HG02678 (cell line): ENCODE measurements around the gene VPS13D.

Experiments
- ATAC-seq: cut with Tn5 transposase; IDR thresholded peaks from one replicate; pipeline ENCODE4 v1.9.1; 2021; ENCODE audit warnings: mild to moderate bottlenecking, moderate library complexity; ENCODE audit not compliant: unreplicated experiment

VPS13D gene

GRCh38 chr1:12333036-12333785 is 103.4 kb downstream of the VPS13D start:
- ATAC-seq: no peak

- no peak for ATAC-seq
Observed at GRCh38 chr1:12335815-12336214, 106.0 kb downstream of the VPS13D start.

- ATAC-seq: no peak
Observed at GRCh38 chr1:12336413-12336812, 106.6 kb downstream of the VPS13D start.

- no peak for ATAC-seq
Observed at GRCh38 chr1:12338017-12338416, 108.2 kb downstream of the VPS13D start.

DNA sequence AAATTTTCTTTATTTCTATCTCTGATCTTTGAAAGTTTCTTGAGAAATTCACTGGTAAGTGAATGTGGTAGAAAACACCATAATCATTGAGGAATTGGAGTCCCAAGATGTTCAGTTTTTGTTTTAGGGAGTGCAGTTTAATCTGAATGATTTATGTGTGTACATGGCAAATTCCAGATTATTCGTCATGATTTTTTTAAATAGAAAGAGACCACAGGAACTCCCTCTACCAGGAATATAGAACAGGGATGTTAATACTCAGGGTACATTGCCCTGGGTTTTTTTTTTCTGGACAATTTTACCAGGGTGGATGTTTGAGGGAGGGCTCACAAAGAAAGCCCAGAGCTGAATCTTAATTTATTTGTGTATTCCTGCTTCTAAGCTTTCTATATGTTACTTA is 109.0 kb downstream of the VPS13D start:
- no peak for ATAC-seq

GRCh38 chr1:12339396-12339795 is 109.6 kb downstream of the VPS13D start:
- no peak for ATAC-seq

DNA sequence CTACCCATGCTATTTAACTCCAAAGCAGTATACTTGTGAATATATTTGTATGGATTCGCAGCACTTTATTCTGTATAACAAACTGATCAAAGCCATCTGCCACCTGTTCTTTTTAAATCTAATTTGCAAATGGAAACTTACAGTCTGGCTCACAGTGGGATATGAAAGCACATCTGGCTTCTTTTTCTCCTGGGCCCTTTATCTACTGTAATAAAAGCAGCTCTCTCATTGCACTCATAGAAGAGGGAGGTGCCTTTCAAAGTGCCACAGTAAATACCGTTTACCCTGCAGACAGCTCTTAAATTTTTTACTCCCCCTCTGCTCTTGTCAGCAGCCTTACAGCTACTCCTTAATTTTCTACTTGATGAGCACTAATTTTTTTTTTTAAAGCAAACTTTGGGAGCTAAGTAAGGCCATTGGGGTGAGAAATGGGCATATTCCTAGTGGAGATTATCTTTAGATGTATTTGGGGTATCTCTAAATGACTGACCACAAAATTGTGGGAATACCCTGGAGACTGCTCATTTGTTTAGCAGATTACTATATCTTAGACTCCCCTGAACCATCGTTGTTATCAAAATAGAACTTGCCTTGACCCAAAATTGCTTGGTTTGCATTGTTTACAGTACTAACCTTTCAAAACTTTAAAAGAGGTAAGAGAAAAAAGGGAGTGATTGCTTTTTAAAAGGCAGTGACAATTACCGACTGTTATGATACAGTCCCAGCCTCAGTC is 110.1 kb downstream of the VPS13D start:
- no peak for ATAC-seq

- no peak for ATAC-seq
Observed at GRCh38 chr1:12340544-12340930, 110.7 kb downstream of the VPS13D start.

- ATAC-seq: no peak
Observed at GRCh38 chr1:12341667-12342066, 111.8 kb downstream of the VPS13D start.

- no peak for ATAC-seq
Observed at GRCh38 chr1:12342401-12343003, 112.7 kb downstream of the VPS13D start.

DNA sequence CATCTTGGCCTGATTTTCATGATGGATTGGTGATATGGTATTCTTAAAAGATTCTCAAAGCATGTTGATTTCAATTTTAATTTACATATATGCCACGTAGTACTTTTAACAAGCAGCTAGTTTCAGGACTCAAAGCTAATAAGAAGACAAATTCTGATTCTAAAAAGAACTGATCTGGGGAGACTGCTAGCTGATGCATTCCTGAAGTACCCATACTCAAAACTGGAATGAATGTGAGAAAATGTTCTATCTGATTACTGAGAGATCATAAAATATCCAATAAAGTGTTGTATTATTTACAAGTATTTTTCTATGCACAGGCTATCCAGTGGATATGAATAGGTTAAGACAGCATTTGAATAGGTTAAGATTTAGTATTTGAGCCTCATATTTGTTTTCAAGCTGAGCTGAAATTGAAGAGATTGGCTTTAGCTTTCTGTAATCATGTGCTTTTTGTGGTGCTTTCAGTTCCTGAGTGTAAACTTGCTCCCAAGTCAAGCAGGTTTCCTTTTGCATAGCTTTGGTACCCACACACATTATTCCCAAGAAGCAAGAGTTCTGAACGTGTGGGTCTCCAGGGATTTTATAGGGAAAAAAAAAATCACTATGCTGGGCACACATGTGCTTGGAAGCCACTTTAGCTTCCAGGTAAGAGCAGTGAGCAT is 114.1 kb downstream of the VPS13D start:
- no peak for ATAC-seq

GRCh38 chr1:12344596-12345349 is 114.9 kb downstream of the VPS13D start:
- no peak for ATAC-seq

DNA sequence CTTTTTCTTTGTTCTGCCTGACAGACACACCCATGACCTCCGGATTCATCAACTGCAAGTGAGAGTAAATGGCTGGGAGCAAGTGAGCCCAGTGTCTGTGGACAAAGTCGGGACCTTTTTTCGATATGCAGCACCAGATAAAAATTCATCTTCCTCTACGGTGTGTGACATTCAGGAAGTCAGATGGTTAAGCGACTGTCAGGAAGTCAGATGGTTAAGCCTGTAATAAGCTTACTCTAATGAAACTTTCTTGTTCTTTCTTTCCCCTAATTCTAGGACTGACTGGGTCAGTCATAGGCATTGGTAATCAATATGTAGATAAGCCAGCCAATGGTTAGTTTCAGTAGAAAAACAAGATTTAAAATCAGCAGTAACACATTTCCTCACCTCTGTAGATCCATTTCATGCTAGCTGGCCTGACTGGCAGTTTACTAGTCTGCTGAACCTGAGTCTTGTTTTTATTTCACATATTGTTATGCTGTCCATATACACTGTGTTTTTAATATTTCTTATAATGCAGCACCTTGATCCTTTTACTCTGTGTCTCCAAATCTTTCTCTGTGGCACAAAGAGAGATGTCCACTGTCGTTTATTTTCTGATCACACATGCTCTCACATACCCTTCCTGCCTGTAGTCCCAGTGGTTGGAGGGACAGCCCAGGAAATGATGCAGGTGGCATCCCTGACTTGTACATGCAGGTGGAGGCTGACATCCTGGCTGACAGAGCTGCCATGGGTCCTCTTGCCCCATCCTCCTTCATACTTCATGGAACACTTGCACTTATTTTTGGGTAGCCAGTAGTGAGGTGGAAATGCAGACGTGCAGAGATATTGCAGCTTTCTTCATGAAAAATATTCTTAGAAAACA is 115.8 kb downstream of the VPS13D start:
- ATAC-seq: no peak

DNA sequence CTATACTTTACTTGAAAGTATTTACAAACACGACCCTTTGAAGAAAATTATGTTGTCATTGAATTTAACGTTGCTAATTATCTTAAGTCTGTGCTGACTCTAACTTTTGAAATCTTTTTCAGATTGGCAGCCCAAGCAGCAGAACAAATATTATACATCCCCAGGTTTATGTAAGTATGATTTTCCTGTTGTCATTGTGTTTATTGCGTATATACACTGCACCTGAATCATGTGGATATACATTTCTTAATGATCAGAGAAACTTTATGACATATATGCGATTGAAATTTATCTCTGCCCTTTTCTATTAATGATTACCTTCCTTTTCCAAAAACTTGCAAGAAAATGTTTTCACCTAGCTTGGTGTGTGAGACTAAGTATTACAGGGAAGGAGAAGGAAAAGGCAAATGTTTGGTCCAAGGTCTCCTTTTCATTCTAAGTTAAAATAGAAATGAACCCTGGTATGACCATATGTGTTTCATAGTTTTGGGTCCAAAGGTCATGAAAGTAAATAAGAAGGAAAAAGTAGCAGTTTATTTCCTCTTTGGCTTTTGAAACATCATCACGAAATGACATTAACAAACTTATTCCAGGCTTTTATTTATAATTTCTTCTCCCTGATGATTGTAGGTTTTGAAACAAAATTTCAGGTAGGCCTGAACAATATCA is 116.8 kb downstream of the VPS13D start:
- no peak for ATAC-seq

DNA sequence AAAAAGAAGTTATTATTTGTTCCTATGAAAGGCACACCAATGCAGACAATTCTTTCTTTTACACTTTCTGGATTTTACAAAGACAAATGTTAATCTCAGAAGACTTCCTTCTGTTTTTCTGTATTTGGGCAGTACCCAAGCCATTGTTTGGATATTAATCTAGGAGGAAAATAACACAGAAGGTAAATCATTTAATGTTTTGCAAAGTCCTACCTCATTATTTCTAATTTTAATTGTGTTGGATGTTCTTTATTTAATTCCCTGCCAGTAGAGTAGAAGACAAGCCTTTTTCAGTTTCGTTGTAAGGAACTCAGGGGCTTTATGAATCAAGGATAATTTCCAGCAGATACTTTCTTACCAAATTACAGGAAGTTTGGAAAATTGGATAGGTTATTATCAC is 118.3 kb downstream of the VPS13D start:
- no peak for ATAC-seq

- no peak for ATAC-seq
Observed at GRCh38 chr1:12353981-12354380, 124.2 kb downstream of the VPS13D start.

GRCh38 chr1:12356004-12356890 is 126.4 kb downstream of the VPS13D start:
- no peak for ATAC-seq

GRCh38 chr1:12358499-12358898 is 128.7 kb downstream of the VPS13D start:
- ATAC-seq: no peak
